GM12874 (cell line): ENCODE results near the gene SELENOI.

Source experiments
- TF ChIP-seq, protein P1 (sequence below): IDR thresholded peaks from 2 replicates; pipeline ENCODE4 v1.5.1; 2011; ENCODE audit warnings: low read depth, mild to moderate bottlenecking, control low read depth, low read length, moderate library complexity; ENCODE audit not compliant: insufficient read depth

Gene SELENOI

DNA sequence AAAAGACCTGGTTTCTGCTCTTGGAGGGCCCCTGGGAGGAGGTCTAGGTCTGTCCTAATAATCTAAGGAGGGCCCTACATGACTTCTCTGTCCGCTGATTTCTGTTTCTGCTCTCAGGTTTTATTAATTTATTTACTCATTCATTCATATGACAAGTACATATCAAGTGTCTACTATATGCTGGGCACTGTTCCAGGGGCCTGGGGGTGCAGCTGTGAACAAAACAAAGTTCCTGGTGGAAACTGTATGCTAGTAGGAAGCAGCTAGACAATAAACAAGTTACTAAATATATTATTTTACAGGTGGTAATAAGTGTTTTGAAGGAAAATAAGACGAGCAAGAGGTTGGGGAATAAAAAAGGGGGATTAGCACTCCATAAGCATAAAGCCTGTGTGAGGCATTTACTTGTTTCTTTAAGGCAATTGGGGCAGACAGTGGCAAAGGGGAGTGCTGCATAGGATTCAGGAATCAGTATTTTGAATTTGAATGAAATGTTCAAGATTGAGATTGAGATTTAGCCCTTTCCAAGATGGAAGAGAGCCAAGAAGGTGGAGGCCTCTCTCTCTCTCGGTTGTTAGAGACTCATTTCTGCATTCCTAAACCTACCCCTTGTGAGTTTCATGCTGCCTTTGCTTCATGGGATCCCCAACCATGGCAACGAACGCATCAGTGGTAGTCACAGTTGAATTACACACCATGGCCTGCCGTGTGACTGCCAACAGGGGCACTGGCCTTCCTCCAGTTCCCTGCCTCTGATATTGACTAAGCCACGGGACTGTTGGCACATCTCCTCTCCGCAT is 84.0 kb downstream of the SELENOI start:
- TF ChIP-seq, protein P1, sequence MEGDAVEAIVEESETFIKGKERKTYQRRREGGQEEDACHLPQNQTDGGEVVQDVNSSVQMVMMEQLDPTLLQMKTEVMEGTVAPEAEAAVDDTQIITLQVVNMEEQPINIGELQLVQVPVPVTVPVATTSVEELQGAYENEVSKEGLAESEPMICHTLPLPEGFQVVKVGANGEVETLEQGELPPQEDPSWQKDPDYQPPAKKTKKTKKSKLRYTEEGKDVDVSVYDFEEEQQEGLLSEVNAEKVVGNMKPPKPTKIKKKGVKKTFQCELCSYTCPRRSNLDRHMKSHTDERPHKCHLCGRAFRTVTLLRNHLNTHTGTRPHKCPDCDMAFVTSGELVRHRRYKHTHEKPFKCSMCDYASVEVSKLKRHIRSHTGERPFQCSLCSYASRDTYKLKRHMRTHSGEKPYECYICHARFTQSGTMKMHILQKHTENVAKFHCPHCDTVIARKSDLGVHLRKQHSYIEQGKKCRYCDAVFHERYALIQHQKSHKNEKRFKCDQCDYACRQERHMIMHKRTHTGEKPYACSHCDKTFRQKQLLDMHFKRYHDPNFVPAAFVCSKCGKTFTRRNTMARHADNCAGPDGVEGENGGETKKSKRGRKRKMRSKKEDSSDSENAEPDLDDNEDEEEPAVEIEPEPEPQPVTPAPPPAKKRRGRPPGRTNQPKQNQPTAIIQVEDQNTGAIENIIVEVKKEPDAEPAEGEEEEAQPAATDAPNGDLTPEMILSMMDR, result no peak

DNA sequence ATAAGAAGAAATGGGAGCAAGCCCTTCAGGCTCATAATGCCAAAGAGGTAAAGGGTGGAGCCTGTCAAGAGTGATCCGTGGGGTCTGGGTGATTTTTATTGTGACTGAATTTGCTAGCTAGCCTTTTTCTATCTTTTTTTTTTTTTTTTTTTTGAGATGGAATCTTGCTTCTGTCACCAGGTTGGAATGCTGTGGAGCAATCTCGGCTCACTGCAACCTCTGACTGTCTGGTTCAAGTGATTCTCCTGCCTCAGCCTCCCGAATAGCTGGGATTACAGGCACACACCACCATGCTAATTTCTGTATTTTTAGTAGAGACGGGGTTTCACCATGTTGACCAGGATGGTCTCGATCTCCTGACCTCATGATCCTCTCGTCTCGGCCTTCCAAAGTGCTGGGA is 84.9 kb downstream of the SELENOI start:
- TF ChIP-seq, protein P1, result no peak

GRCh38 chr2:26432363-26432762 is 86.4 kb downstream of the SELENOI start:
- TF ChIP-seq, protein P1, result no peak

DNA sequence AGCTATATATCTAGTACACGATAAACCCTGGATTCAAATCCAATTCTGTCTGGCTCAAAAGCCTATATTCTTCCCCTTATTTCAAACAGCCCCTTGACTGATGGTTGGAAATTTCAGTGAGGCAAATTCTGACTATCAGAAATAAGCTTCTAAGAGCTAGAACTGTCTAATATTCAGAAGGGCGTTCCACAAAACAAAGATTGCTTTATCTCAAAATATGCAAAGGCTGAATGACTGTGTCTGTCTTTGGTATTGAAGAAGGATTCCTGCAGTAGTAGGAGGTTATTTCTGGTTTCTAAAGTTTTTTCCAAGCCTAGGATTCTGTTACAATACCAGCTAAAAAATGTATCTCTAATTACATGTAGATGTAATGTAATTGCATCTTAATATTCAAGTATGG is 86.9 kb downstream of the SELENOI start:
- TF ChIP-seq, protein P1, result no peak

DNA sequence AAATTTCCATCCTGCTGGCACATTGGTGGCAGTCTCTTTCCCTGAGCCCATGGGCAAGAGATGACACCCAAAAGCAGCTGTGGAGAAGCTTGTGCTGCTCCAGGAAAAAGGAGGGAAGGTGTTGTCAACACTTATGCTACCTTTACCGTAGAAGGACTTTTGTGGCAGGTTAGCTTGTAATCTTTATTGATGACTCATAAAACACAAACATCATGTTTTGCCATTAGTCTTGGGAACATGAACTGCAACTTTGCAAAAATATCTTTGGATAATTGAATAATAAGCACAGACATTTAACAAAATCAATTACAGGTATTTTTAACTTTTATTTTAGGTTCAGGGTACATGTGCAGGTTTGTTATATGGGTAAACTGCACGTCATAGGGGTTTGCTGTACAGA is 89.2 kb downstream of the SELENOI start:
- TF ChIP-seq, protein P1, result no peak

GRCh38 chr2:26438526-26438925 is 92.6 kb downstream of the SELENOI start:
- TF ChIP-seq, protein P1, result no peak

DNA sequence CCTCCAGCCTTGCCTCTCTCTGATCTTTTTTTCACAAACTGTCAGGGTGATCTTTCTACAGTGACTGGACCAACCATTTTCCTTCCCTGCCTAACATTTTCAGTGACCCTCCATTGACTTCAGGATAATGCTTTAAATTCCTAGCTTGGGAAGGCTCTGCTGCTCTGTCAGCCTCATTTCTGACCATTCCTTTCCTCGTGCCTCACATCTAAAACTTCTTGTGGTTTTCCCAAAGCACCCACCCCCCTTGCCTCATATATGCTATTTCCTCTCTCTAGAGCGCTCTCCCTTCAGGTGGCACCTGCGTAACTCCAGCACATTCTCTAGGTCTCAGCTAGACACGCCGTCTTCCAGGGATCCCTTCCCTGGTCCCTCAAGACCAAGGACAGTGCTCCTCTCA is 93.0 kb downstream of the SELENOI start:
- TF ChIP-seq, protein P1, result no peak

DNA sequence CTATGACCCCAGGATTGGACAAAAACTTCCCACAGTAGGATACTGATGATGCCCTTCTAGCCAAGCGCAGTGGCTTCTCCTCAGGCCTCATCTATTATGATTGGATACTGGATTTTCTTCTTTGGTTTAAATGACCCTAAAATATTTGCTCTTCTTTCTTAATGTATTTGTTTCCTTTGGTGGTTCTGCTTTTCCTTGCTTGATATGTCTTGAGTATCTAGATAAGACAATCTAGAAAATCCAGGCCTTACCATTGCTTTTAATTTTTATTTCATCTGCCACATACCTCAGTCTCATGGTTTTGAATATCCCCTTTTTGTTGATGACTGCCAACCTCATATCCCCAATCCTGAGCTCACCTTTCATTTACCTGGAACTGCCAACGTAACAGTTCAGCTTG is 96.4 kb downstream of the SELENOI start:
- TF ChIP-seq, protein P1, result no peak
